SH-SY5Y (cell line): ENCODE measurements around the gene VPS4A.

Experiments used
- GATA2 ChIP-seq: IDR thresholded peaks from 2 replicates; pipeline ENCODE4 v1.6.1; 2011; ENCODE audit warnings: mild to moderate bottlenecking, low read depth, low read length
- GATA3 ChIP-seq: IDR thresholded peaks from 2 replicates; pipeline ENCODE4 v1.6.1; 2011; ENCODE audit warnings: low read depth, mild to moderate bottlenecking, low read length, moderate library complexity

DNA sequence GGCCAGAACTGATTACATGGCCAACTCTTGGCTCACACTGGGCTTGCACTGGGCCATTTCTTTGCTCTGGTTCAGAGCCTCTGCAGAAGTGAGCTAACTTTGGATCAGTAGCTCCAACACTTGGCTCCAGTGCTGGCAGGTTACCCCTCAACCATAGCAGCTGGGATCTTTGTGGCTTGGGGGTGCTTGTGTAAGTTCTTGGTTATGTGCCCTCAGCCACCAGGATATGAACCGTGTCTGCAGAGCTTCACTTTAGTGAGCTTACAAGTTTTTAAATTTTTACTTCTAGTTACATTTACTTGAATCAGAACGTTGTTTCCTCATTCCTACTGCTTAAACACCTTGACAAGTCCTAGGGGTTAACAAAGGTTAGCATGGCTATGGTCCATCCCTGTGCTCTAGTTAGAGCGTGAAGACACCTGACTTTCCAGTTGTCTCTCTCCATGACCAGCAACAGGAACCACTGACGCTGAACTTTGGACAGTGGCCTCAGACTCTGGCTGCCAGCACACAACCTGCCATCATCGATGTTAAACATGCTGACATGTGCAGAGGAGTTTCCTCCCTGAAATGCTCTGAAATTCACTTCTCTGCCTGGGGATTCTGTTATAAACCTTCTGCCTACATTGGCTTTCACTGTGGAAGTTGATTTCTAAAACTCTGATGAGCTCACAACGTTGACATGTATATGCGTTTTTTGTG is 15.2 kb downstream of the VPS4A start:
- TF ChIP-seq GATA2 (no peak), GATA3 (no peak)
